BE2C (cell line): ENCODE results near the gene ZNF821. TPM values are rescaled to one million over a fixed set of nuclear protein-coding genes. Genes with fewer than 3 reads are reported as not detected.

Source experiments
- DNase-seq: peaks from one replicate; pipeline ENCODE4 v3.0.0-alpha.2; 2020
- H3K27me3 ChIP-seq: fragments of 250-450 bp; sonication (Bioruptor Pico); 2 replicates; pipeline ENCODE4 v1.5.1; 2020; ENCODE audit warnings: mild to moderate bottlenecking
- H3K36me3 ChIP-seq: fragments of 250-450 bp; sonication (Bioruptor Pico); 2 replicates; pipeline ENCODE4 v1.5.1; 2020; ENCODE audit warnings: mild to moderate bottlenecking
- H3K4me1 ChIP-seq: fragments of 250-450 bp; sonication (Bioruptor Pico); 2 replicates; pipeline ENCODE4 v1.5.1; 2020
- H3K4me3 ChIP-seq: 2 replicates; pipeline ENCODE4 v1.5.1; 2011; ENCODE audit warnings: low read depth, low read length
- H3K9me3 ChIP-seq: fragments of 250-450 bp; sonication (Bioruptor Pico); 2 replicates; pipeline ENCODE4 v1.5.1; 2020
- CTCF ChIP-seq: IDR thresholded peaks from 2 replicates; pipeline ENCODE4 v1.5.1; 2012; ENCODE audit warnings: mild to moderate bottlenecking, low read depth, low read length
- polyA plus RNA-seq: library from polyadenylated mRNA; unstranded; fragments of >200 nt; gene quantifications from one replicate; pipeline ENCODE4 v1.2.1, GENCODE V29; 2012; ENCODE audit warnings: low read depth, missing spikeins; ENCODE audit not compliant: insufficient read length, insufficient read depth

ZNF821 gene
- 8.9 TPM for polyA plus RNA-seq

- no peaks in the 10 kb centered on the region for H3K27me3 ChIP-seq
- peak within 1 kb of the TSS; percentile 95 for H3K4me3 ChIP-seq
- no peaks in the 10 kb centered on the region for H3K9me3 ChIP-seq
- peaks cover 10% of the 10 kb centered on the region for H3K36me3 ChIP-seq
- peak; percentile 94 for DNase-seq
- peak; percentile 35 for TF ChIP-seq CTCF
- no peaks in the 10 kb centered on the region; the same call in 1 of the 2 replicates for H3K4me1 ChIP-seq
Observed at GRCh38 chr16:71883849-71884638, at the start of gene ZNF821. Gene ZNF821, minus strand, starts transcription at chr16:71884182. Its CDS starts 4,236 bp downstream, at chr16:71879946.

- no peak for DNase-seq
- no peak for TF ChIP-seq CTCF
- peaks cover 39% of the 10 kb centered on the region for H3K36me3 ChIP-seq
Observed at GRCh38 chr16:71933017-71933416, 49.0 kb upstream of the ZNF821 start.

GRCh38 chr16:71931599-71931998 is 47.6 kb upstream of the ZNF821 start:
- peaks cover 5% of the 10 kb centered on the region for H3K4me1 ChIP-seq
- H3K36me3 ChIP-seq, result peaks cover 52% of the 10 kb centered on the region
- TF ChIP-seq CTCF, result no peak
- H3K27me3 ChIP-seq, result no peaks in the 10 kb centered on the region
- no peak overlapping the region for H3K4me3 ChIP-seq
- DNase-seq, result no peak
- H3K9me3 ChIP-seq, result no peaks in the 10 kb centered on the region

More at GRCh38 chr16:71933017-71933416, 49.0 kb upstream of the ZNF821 start:
- Histone ChIP-seq H3K27me3 (no peaks in the 10 kb centered on the region), H3K9me3 (no peaks in the 10 kb centered on the region), H3K4me3 (no peak overlapping the region), H3K4me1 (no peaks in the 10 kb centered on the region; the same call in 1 of the 2 replicates)

- H3K36me3 ChIP-seq, result peaks cover 58% of the 10 kb centered on the region
- H3K9me3 ChIP-seq, result no peaks in the 10 kb centered on the region
- no peak overlapping the region for H3K4me3 ChIP-seq
- no peak for DNase-seq
- peaks cover 6% of the 10 kb centered on the region for H3K4me1 ChIP-seq
- no peak for TF ChIP-seq CTCF
- no peaks in the 10 kb centered on the region for H3K27me3 ChIP-seq
Observed at GRCh38 chr16:71931001-71931400, 47.0 kb upstream of the ZNF821 start.

- H3K4me3 ChIP-seq, result no peak overlapping the region
- no peak for TF ChIP-seq CTCF
- no peaks in the 10 kb centered on the region for H3K27me3 ChIP-seq
- no peaks in the 10 kb centered on the region for H3K9me3 ChIP-seq
- H3K4me1 ChIP-seq, result peaks cover 6% of the 10 kb centered on the region
- no peak for DNase-seq
- H3K36me3 ChIP-seq, result peaks cover 67% of the 10 kb centered on the region
Observed at GRCh38 chr16:71930013-71930563, 46.1 kb upstream of the ZNF821 start.

- H3K4me1 ChIP-seq, result peaks cover 6% of the 10 kb centered on the region
- no peak for TF ChIP-seq CTCF
- no peaks in the 10 kb centered on the region for H3K27me3 ChIP-seq
- H3K4me3 ChIP-seq, result no peak overlapping the region
- no peak for DNase-seq
- H3K9me3 ChIP-seq, result no peaks in the 10 kb centered on the region
- H3K36me3 ChIP-seq, result peaks cover 67% of the 10 kb centered on the region
Observed at GRCh38 chr16:71929048-71929447, 45.1 kb upstream of the ZNF821 start.
